Measurements from ENCODE around the gene DOCK8.

DNA sequence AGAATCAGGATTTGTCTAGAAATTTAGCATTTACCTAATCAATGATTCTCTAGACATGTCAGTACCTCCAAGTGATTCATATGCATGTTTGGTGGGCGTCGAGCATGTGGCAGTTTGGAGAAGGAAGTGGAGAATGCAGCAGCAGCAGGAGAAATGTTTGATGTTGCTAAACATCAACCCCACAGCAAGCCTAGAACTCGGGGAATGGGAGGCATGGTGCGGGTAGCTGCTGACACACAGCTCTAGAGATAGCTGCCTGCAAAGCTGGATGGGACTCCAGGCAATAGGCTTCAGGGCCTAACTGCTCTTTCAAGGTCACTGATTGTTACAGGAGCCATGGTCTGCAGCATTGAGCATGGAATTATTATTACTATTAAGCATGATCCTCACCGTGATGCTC lies 137.3 kb downstream of the DOCK8 start:
- TF ChIP-seq, protein P1, sequence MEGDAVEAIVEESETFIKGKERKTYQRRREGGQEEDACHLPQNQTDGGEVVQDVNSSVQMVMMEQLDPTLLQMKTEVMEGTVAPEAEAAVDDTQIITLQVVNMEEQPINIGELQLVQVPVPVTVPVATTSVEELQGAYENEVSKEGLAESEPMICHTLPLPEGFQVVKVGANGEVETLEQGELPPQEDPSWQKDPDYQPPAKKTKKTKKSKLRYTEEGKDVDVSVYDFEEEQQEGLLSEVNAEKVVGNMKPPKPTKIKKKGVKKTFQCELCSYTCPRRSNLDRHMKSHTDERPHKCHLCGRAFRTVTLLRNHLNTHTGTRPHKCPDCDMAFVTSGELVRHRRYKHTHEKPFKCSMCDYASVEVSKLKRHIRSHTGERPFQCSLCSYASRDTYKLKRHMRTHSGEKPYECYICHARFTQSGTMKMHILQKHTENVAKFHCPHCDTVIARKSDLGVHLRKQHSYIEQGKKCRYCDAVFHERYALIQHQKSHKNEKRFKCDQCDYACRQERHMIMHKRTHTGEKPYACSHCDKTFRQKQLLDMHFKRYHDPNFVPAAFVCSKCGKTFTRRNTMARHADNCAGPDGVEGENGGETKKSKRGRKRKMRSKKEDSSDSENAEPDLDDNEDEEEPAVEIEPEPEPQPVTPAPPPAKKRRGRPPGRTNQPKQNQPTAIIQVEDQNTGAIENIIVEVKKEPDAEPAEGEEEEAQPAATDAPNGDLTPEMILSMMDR (IDR thresholded peaks at IDR 0.05; ENCODE audit: insufficient read depth, low read depth, low read length) = no peak
- no peak for TF ChIP-seq EZH2 (IDR thresholded peaks at IDR 0.05; ENCODE audit: insufficient read depth, low read length)
